ENCODE measurements around the gene ANKMY1. TPM values are rescaled to one million over a fixed set of nuclear protein-coding genes. Genes with fewer than 3 reads are reported as not detected.

ANKMY1 gene
- total RNA-seq, 4 donors from 2014 or later: 9.1 to 10.9 (median 10.2) TPM

DNA sequence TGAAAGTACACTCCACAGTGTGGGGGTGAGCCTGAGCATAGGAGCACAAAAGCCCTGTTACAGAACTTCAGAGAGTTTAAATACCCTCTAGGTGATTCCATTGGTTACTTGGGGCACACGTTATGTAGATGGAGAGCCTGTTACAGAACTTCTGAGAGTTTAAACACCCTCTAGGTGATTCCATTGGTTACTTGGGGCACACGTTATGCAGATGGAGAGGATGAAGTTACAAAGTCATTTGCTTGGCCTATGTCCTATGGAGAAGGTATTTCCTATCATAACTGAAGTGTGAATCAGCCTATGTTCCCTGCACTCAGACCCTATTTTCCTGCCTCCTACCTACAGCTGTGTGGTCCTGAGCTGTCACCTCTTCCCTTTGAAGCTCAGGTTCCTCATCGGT, 25.0 kb upstream of the ANKMY1 start:
- no peaks in the 10 kb centered on the region for H3K27me3 ChIP-seq
- peaks cover 0 to 3% (median 0%) of the 10 kb centered on the region in 4 donors for H3K9me3 ChIP-seq
- no peak for DNase-seq (ENCODE audit: extremely low spot score)
- H3K4me1 ChIP-seq: peaks cover 41 to 73% (median 56%) of the 10 kb centered on the region in 4 donors
- H3K27ac ChIP-seq (replicated peaks in 1 of 4): no peak overlapping the region
- peaks cover 3 to 17% (median 11%) of the 10 kb centered on the region in 4 donors for H3K36me3 ChIP-seq
- WGBS: 81% methylated on average over 3 of the region's 3 CpGs
- TF ChIP-seq POLR2A (IDR thresholded peaks at IDR 0.05; ENCODE audit: low read depth) (no peak), POLR2AphosphoS5 (IDR thresholded peaks at IDR 0.05) (no peak), EP300 (IDR thresholded peaks at IDR 0.05) (no peak)
- TF ChIP-seq, protein P1, sequence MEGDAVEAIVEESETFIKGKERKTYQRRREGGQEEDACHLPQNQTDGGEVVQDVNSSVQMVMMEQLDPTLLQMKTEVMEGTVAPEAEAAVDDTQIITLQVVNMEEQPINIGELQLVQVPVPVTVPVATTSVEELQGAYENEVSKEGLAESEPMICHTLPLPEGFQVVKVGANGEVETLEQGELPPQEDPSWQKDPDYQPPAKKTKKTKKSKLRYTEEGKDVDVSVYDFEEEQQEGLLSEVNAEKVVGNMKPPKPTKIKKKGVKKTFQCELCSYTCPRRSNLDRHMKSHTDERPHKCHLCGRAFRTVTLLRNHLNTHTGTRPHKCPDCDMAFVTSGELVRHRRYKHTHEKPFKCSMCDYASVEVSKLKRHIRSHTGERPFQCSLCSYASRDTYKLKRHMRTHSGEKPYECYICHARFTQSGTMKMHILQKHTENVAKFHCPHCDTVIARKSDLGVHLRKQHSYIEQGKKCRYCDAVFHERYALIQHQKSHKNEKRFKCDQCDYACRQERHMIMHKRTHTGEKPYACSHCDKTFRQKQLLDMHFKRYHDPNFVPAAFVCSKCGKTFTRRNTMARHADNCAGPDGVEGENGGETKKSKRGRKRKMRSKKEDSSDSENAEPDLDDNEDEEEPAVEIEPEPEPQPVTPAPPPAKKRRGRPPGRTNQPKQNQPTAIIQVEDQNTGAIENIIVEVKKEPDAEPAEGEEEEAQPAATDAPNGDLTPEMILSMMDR (IDR thresholded peaks at IDR 0.05): no peak
- intact Hi-C loops (cut with DNase I): no loop called here
- no peak overlapping the region for H3K4me3 ChIP-seq

DNA sequence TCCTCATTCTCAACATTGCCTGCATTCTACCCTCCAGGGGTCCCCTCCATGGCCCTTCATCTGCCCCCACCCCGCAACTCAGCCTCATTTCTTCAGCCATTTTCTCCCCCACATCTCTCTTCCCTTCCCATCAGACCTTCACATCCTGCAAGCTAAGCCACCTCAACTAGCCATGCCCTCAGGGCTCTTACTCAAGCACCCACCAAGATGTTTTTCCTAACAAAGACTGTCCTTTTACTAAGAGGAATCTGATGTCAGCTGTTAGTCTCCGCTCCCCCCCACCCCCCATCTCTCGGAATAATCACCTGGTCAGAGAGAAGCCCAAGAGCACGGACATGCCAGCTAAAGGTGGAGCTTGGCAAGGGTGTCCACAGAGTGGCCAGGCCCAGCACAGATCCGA, 24.0 kb upstream of the ANKMY1 start:
- no peak overlapping the region for H3K4me3 ChIP-seq

DNA sequence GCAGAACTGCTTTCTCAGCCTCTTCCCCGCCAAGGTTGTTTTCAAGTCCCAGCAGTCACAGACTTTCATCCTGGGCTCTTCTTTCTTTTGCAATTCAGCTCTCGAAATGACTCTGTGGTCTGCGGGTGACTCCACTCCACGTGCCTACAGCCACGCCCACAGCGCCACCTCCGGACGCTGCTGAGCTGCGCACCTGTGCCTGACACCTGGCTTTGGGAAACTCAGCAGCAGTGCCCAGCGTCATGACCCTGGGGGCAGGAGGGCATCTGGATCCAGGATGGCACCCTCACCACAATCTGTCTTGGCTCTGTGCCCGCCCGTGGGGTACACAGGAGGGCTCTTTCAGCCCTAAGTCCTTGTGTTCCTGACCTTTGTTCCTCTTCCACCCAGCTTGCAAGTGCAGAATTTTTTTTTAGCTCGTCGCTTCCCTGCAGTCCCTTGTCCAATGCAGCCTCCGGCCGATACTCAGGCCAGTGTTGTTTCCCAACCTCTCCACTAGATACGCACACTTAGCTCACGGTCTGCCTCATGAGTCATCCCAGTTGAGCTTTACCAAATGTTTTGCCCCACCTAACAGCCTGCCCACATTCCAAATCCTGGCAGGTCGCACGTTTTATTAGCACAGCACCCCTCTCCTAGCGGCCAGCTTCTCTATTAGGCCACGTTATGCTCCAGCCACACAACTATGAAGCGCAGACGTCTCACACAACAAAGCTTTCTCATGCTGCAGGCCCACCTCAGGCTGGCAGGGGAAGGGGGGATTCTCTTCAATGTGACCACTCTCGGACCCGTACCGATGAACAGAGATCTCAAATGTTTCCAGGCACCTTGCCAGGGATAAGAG, 22.2 kb upstream of the ANKMY1 start:
- TF ChIP-seq, protein P1 (IDR thresholded peaks at IDR 0.05): no peak
- TF ChIP-seq POLR2AphosphoS5 (IDR thresholded peaks at IDR 0.05) (peak; percentile 11 to 63), POLR2A (IDR thresholded peaks at IDR 0.05; ENCODE audit: low read depth) (no peak), EP300 (IDR thresholded peaks at IDR 0.05) (no peak)
- intact Hi-C loops (cut with DNase I): no loop called here
- no peaks in the 10 kb centered on the region for H3K27me3 ChIP-seq
- no peak overlapping the region for H3K4me3 ChIP-seq
- peak overlapping the region; percentile 40 to 78 (median 57) for H3K27ac ChIP-seq (replicated peaks in 1 of 4)
- peaks cover 27 to 58% (median 40%) of the 10 kb centered on the region in 4 donors for H3K4me1 ChIP-seq
- H3K9me3 ChIP-seq: peaks cover 0 to 3% (median 0%) of the 10 kb centered on the region in 4 donors
- peaks cover 26 to 45% (median 39%) of the 10 kb centered on the region in 4 donors for H3K36me3 ChIP-seq
- WGBS: 50% methylated on average over 24 of the region's 27 CpGs
- no peak for DNase-seq (ENCODE audit: extremely low spot score)

More for the DNA sequence above, 24.0 kb upstream of the ANKMY1 start:
- Histone ChIP-seq H3K27me3 (no peaks in the 10 kb centered on the region), H3K4me1 (peaks cover 35 to 68% (median 49%) of the 10 kb centered on the region in 4 donors), H3K36me3 (peaks cover 13 to 27% (median 21%) of the 10 kb centered on the region in 4 donors), H3K27ac (replicated peaks in 1 of 4) (no peak overlapping the region), H3K9me3 (peaks cover 0 to 3% (median 0%) of the 10 kb centered on the region in 4 donors)
- intact Hi-C loops (cut with DNase I): no loop called here
- TF ChIP-seq, protein P1 (IDR thresholded peaks at IDR 0.05): no peak
- TF ChIP-seq EP300 (IDR thresholded peaks at IDR 0.05): no peak
- TF ChIP-seq POLR2A (IDR thresholded peaks at IDR 0.05; ENCODE audit: low read depth): no peak
- TF ChIP-seq POLR2AphosphoS5 (IDR thresholded peaks at IDR 0.05): no peak
- 93% methylated on average over 5 of the region's 5 CpGs for WGBS
- no peak for DNase-seq (ENCODE audit: extremely low spot score)

DNA sequence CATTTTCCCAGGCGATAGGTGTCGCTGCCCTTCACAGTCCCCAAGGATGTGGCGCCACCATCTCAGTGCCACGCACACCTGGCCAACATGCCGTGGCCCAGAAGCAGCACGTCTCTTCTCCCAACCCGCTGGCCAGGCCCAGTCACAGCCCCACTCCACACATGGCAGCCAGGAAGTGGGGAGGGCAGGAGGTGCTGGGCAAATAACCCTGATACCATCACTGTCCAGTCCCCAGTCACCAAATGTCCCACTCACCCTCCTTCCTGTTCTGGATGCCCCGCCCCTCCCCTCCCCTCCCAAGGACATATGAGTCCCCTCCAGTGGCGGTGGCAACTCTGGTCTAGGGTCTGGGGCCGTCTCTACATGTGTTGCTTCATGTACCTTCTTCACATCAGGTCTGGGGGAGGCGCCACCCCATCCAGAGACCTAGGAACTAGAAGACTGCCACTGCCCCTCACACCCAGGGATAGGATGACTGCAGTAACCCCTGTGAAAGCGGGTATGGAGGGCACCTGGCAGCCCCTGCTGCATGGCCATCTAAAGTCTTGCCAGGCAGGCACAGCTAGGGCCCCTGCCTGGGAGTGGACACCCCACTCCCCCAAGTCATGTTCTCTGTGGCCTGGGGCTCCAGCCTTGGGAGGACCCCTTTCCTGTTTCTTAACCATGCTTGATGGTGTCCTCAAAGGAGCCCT, 21.4 kb upstream of the ANKMY1 start:
- peaks cover 34 to 53% (median 47%) of the 10 kb centered on the region in 4 donors for H3K36me3 ChIP-seq
- H3K27ac ChIP-seq (replicated peaks in 1 of 4): peak overlapping the region; percentile 27 to 78 (median 46)
- H3K4me1 ChIP-seq: peaks cover 20 to 51% (median 32%) of the 10 kb centered on the region in 4 donors
- H3K27me3 ChIP-seq: no peaks in the 10 kb centered on the region
- 94% methylated on average over 9 of the region's 12 CpGs for WGBS
- H3K9me3 ChIP-seq: peaks cover 0 to 3% (median 0%) of the 10 kb centered on the region in 4 donors
- intact Hi-C loops (cut with DNase I): no loop called here
- peak in 1 of 2 donors; percentile 8 for TF ChIP-seq POLR2AphosphoS5 (IDR thresholded peaks at IDR 0.05)
- TF ChIP-seq, protein P1 (IDR thresholded peaks at IDR 0.05): no peak
- DNase-seq (ENCODE audit: extremely low spot score): no peak
- H3K4me3 ChIP-seq: no peak overlapping the region
